Activated CD8-positive, alpha-beta memory T cell treated with anti-CD3 and anti-CD28 coated beads, Interleukin-2, amount 50 U/mL, for 24 hours (primary cell): Measurements from ENCODE around the gene UBAP2.

ENCODE experiments used
- DNase-seq: peaks from one replicate; pipeline ENCODE4 v3.0.0-alpha.2; 2020; ENCODE audit errors: extremely low read depth

The UBAP2 gene

GRCh38 chr9:33921967-33922895, 126.5 kb downstream of the UBAP2 start:
- no peak for DNase-seq

- no peak for DNase-seq
Measured at GRCh38 chr9:33919276-33919897, 129.3 kb downstream of the UBAP2 start.

GRCh38 chr9:33917036-33917435, 131.7 kb downstream of the UBAP2 start:
- no peak for DNase-seq

GRCh38 chr9:33914887-33915628, 133.6 kb downstream of the UBAP2 start:
- no peak for DNase-seq

- DNase-seq = no peak
Measured at GRCh38 chr9:33913541-33913940, 135.1 kb downstream of the UBAP2 start.

- DNase-seq = no peak
Measured at GRCh38 chr9:33908749-33909148, 139.9 kb downstream of the UBAP2 start.

GRCh38 chr9:33908114-33908513, 140.6 kb downstream of the UBAP2 start:
- no peak for DNase-seq

GRCh38 chr9:33907347-33907746, 141.3 kb downstream of the UBAP2 start:
- no peak for DNase-seq

GRCh38 chr9:33906769-33907168, 141.9 kb downstream of the UBAP2 start:
- DNase-seq = no peak

- DNase-seq = no peak
Measured at GRCh38 chr9:33905137-33905536, 143.6 kb downstream of the UBAP2 start.

- no peak for DNase-seq
Measured at GRCh38 chr9:33903157-33903780, 145.4 kb downstream of the UBAP2 start.

- DNase-seq = no peak
Measured at GRCh38 chr9:33894316-33894715, 154.4 kb downstream of the UBAP2 start.

- no peak for DNase-seq
Measured at GRCh38 chr9:33893861-33894260, 154.8 kb downstream of the UBAP2 start.

GRCh38 chr9:33885948-33886347, 162.7 kb downstream of the UBAP2 start:
- no peak for DNase-seq

GRCh38 chr9:33884856-33885701, 163.6 kb downstream of the UBAP2 start:
- no peak for DNase-seq

- no peak for DNase-seq
Measured at GRCh38 chr9:33881635-33882034, 167.1 kb downstream of the UBAP2 start.

- no peak for DNase-seq
Measured at GRCh38 chr9:33880211-33881089, 168.2 kb downstream of the UBAP2 start.

GRCh38 chr9:33878691-33879366, 169.9 kb downstream of the UBAP2 start:
- DNase-seq = no peak

GRCh38 chr9:33877727-33878489, 170.8 kb downstream of the UBAP2 start:
- no peak for DNase-seq
